Fibroblast of gingiva (primary cell): Measurements from ENCODE around the gene THUMPD2.
A peak's percentile ranks its signal among the peaks of the same experiment; 100 is the strongest.
"Not testable (repeated sequence)": the region's sequence is repeated elsewhere in the genome, so short reads cannot be mapped to it uniquely, and the experiment has no call there.

ENCODE experiments used
- DNase-seq: peaks from one replicate; pipeline ENCODE4 v3.0.0-alpha.2; 2011; ENCODE audit warnings: low read depth

The THUMPD2 gene

DNA sequence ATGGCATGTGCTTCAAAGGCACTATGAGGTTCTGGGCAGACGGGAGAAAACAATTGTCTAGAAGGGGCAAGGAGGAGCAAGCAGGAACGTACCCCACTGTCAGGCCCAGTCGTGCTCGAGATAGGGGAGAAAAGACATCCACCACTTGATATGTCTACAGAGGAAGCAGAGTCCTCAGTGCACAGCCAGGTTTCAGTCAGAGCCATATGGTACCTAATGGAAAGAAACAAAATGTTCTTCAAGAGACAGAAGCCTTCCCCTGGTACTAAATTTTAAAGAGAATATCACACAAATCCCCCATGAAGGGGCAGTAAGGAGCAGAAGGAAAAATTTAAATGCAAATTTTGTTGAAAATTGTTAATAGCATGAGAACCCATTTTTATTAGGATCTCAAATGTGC is 21.9 kb downstream of the THUMPD2 start:
- no peak for DNase-seq

DNA sequence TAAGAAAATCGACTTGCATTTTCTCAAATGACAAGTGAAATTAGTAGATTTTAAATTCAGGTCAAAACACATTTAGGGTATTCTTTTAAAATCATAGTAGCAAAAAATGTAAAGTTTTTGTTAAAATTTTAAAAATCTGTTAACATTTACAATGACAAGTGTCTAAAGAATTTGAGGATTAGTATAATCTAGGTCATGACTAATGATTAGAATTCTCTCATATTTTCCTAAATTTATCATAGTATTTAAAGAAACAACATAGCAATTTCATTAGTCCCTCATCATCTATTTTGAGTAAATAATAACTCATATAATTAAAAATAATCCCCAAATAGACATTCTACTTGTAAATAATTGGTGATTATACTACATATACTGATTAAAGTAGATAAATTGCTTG is 23.6 kb downstream of the THUMPD2 start:
- DNase-seq, result no peak

DNA sequence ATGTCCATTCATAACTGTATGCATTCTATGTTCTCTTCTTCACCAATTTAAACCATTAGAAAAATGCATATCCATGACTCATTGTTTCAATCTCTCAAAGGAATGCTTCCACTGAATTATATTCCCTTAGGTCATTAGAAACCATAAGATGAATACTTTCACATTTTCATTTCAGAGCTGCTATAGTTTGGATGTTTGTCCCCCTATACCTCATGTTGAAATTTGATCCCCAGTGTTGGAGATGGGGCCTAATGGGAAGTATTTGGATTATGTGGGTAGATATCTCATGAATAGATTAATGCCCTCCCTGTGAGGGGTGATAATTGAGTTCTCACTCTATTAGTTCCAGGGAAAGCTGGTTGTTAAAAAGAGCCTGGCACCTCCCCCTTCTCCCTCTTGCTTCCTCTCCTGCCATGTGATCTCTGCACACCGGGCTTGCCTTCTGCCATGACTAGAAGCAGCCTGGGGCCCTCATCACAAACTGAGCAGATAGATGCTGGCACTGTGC is 35.7 kb downstream of the THUMPD2 start:
- DNase-seq, result no peak

DNA sequence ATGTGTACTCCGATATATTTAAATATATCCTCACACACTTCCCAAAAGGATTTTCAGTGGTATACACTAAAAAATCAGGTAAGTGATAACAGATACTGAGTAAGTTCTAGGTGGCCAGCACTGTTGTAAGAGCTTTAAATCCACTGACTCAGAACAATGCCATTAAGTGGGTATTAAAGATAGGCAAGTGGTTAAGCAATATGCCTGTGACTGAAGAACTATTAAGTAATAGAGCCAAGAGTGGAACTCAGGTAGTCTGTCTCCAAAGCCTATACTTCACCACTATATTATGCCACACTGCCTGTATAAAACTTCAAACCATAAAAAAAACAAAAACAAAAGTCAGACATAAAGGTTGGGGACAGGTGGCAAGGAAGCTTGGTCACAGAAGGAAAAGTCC is 37.2 kb downstream of the THUMPD2 start:
- no peak for DNase-seq

DNA sequence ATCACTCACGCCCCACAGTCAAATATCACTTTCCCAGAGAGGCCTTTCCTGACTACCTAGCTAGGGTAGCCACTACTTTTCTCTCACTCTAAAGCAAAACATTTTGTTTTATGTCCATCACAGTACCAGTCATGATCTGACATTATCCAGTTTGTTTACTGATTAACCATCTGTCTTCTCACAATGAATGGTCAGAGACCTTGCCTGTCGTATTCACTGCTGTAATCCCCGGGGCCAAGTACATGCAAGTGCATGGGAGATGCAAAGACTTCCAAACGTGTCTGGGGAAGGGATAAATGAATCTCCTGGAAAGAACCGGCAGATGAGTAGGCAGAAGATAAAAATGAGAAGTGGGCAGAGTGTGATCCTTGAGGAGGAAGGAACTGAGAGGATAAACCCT is 39.7 kb downstream of the THUMPD2 start:
- no peak for DNase-seq

DNA sequence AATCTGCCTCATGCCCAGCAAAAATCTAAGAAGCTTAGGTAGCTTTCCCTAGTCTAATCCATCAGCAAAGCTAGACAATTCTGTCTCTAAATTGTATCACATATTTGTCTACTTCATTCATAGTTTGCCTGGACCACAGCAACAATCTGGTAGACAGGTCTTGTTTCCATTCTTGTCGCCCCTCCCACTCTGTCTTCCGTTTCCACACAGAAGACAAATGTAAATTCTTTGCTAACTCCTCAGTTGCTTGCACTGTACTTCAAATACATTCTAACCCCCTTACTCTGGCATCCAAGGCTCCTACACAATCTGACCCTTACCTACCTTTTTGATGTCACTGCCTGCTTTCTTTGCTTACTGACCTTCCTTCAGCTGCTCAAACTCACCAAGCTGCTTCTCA is 40.1 kb downstream of the THUMPD2 start:
- DNase-seq, result no peak

DNA sequence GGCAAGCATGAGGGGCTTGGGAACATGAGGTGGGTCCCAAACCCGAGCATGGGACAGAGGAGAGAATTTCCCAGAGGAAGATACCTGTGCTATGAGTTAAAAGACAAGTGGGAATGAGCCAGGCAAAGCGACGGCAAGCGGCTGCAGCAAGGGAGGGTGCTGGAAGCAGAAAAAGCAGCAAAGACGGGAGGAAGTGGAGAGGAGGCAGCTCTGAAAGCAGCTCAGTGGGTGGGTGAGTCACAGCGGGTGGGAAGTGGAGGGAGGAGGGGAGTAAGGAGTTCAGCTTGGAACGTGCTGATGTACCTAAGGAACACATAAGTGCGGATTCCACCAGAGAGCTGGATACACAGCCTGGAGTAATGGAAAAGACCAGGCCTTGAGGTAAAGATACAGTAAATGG is 41.4 kb downstream of the THUMPD2 start:
- DNase-seq, result peak; percentile 22

DNA sequence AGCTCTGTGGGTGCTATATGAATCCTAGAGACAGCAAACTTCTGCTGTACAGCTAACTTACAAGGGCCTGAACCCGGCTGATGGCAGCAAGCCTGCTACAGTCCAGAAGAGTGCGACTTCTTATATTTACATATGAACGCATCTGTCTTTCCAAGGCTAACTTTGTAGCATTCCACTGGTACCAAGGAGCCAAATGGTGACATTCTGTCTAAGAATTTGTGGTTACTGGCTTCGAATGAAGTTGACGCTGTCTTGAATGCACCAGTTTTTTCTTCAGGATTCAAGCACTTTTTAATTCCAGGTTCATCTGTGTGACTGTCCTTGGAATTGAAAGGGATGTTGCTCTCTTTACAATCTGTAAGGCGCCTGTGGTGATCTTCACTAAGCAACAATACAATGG is 42.4 kb downstream of the THUMPD2 start:
- DNase-seq, result peak; percentile 77

DNA sequence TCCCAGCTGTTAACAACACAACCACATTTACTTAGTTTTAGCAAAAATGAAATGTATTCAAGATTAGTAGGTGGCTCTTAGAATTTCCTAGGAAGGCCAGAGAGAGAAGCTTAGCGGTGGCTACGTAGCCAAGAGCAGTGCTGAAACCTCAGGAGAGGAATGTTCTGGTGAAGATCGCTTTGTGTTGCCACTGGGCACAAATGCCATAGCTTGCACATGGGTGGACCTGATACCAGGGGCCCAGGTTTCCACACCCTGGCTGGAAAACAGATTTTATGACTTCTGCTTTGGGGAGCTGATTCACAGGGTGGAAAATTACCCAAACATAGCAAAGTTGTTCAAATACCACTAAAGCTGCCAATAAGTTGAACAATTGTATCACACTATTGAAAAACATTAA is 43.4 kb downstream of the THUMPD2 start:
- DNase-seq, result no peak

DNA sequence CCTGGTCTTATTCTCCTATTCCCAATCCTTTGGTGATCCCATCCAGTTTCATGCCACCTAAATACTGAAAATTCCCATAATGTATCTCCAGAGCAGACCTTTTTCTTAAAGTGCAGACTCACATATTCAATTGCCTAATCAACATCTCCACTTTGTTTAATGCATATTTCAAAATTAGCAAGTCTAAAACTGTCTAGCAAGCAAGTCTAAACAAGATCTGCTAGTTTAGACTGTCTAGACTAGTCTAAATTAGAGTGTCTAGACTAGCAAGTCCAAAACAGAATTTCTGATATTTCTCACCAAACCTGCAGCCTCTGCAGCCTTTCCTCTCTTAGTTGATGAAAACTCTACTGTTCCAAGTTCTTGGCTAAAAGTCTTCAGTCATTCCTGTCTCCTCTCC is 44.6 kb downstream of the THUMPD2 start:
- no peak for DNase-seq

DNA sequence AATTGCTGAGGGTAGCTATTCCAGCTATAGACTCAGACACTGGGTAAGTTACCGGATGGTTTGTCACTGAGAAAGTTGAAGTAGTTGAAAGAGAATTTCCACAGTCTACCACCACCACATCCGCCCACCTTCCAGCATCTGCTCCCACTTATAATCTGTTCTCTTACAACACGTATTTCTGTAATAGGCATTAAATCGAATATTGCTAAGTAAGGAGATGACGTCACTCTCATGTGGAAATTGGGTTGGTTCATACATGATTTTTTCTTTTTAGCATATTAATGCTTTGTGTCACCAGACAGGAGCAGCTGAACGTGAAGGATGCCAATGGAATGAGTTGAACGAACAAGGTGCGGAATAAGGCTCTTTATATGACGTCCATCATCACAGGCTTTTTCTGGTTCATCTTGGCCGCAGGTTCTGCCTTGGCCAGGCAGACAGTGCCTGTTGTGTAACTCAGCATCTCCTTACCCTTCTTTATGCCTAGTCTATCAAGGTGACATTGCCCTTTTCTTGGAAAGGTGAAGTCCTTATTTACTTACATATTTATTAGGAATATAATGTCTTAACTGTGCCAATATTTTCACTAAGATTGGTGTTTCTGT is 45.9 kb downstream of the THUMPD2 start:
- peak; percentile 42 for DNase-seq

DNA sequence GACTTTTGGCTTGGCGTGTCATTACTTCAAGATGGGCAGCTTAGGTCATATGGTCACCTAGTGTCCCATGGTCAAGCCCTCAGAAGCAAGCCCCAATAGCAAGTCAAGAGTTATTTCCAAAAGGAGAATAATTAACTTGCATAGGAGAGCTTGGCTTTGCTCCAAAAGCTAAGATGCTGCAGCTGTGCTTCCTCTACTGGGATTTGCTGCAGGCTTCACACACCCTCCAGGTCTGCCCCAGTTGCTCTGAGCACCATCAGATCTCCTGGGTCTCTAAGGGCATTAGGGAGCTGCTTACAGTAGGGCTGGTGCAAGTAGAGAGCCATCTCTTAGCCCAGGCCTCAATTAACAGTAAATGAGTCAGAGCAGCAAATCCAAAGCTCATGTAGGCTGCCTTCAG is 46.6 kb downstream of the THUMPD2 start:
- no peak for DNase-seq

DNA sequence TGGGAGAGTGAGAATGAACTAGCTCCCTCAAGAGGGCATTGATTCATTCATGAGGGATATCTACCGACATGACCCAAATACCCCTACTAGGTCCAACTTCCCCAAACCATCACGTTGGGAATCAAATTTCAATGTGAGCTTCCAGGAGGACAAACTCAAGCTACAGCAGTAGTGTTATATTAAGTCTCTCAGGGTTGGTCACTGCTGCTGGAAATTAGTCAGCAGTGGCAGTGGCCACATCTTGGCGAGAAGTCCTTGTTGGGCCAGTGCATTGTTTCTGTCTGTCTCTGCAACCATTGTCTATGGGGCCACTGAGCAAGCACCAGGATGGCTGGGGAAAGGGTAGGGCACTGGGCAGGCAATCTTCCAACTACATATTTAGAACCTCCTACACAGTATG is 47.5 kb downstream of the THUMPD2 start:
- DNase-seq, result no peak

DNA sequence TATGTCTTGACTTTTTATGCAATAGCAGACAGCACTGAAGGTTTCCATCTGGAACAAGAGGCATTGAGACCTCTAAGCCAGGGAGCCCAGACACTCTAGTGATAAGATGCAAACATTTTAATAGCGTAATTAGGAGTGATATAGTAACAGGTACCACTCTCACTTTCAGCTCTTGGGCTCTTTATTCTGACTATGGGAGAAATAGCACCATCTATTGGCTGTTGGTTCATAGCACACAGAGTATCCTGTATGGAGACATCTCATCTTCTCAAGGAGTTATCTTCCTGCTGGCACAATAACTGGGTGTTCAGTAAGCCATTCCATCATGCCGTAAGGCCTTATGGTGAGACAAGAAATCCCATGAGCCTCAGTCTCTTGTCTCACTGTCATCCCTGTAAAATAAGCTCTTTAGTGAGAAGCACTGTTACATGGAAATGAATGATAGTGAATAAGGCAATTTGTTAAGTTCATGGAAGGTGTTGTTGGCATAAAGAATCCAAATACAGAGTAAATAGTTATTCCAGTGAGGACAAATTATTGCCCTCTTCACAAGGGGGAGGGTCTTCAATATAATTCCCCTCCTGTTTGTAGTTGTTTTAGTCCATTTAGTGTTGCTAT is 48.3 kb downstream of the THUMPD2 start:
- DNase-seq, result no peak

DNA sequence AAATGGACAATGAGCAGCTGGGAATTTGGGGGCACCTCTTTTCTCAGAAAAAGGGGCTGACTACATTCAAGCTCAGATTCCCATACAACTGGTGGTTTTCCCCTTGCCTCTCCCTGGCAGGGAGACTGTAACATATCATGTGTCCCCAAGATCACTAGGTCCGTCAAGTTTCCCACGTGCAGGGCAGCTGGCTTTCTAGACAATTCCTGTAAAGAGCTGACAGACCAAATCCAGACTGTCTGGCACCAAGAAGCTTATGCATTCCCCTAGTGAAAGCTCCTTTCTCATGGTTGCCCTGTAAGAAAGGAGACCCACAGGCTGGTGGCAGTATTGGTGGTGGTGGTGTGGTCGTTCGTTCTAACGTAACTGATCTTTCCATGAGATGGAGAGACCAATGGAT is 48.8 kb downstream of the THUMPD2 start:
- DNase-seq, result no peak

DNA sequence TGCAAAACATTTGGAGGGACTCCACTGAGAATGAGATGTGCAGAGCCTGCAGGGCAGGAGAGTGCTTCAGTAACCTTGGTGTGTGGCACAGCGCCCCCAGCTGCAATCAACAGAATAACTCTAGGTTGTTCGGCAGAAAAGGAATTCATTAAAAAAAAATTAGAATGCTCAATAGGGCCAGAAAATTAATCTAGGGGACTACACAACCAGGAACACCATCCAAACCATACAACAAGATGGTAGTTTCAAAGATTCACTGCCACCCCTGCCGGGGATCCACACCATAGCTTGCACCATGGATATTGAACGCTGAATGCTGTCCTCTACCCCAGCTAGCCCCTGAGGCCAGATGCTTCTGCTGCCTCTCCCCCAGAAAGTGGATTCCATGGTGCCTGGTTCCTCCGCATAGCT is 50.1 kb downstream of the THUMPD2 start:
- peak; percentile 20 for DNase-seq

DNA sequence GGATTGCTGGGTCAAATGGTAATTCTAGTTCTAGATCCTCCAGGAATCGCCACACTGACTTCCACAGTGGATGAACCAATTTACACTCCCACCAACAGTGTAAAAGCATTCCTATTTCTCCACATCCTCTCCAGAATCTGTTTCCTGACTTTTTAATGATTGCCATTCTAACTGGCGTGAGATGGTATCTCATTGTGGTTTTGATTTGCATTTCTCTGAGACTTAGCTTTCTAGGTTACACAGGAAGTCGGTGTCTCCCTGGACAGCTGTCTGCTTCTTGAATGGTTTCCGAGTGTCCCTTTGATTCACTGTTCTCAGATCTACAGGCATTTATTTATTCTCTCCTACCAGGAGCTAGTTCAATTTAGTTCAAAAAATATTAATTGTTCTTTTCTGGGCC is 51.0 kb downstream of the THUMPD2 start:
- DNase-seq, result not testable (repeated sequence)

DNA sequence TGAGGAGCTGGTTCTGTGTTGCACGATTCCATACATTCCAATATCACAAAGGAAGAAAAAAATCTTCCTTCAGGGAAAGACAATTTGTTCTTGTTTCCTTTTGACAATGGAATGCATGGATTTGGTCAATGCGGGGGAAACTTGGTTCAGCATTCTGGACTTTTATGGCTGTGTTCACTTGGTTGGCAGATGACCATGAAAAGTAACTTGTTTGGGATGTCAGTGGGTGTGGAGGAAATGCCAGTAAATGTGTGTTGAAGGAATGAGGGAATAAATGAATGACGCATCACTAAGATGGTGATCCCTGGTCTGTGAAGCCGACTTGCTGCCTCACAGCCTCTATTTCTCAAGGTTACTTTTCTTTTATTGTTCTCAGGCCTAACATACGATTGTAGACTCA is 53.7 kb downstream of the THUMPD2 start:
- DNase-seq, result no peak

DNA sequence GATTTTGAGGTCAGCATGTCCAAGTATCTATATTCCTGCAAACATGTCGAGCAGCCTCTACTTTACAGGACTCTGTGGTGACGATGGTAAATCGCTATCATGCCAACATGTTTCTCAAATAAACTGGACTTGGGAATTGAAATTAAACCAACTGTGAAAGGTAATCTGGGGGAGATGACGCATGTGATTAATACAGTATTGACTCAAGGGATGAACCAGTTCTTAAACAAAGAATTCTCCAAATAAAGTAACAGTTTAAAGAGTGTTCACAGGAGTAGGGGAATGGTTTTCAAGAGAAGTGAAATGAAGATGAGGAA is 54.3 kb downstream of the THUMPD2 start:
- DNase-seq, result peak; percentile 44

DNA sequence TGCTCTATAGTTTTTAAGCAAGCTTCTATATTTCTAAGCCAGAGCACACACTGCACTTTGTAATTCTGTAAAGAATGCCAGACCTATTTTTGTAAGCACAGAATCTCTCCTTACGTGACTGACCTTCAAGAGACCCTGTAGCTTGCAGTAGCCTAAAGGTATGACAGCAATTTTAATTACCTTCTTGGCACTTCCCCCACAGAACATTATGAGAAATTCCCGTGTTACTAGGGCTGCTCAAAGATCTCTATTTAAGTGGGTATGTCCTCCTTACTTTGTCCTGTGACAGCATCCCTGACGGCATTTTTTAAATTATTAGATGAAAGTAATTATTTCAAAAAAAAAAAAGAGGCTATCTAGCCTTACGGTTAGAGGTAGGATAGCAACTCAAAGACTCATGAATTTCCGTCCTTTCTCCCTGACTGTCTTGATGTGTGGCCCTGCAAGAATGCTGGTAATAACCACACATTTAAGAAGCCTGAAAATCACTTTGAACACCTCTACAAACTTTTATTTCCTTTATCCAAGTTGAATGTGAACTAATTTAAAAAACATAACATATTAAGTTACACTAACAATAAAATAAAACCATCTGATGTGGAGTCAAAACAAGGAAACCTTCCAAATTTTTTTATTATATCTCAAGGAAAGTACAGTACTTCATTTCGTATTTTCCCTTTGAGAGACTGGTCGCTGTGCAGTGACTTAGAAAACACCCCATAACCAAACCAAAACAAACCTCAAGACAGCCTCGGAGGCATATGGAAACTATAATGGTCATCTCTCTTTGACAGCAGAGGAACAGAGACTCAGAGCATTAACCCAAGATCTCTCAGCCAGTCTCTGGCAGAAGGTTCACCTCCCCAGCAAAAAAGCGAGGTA is 54.9 kb downstream of the THUMPD2 start:
- DNase-seq, result no peak

DNA sequence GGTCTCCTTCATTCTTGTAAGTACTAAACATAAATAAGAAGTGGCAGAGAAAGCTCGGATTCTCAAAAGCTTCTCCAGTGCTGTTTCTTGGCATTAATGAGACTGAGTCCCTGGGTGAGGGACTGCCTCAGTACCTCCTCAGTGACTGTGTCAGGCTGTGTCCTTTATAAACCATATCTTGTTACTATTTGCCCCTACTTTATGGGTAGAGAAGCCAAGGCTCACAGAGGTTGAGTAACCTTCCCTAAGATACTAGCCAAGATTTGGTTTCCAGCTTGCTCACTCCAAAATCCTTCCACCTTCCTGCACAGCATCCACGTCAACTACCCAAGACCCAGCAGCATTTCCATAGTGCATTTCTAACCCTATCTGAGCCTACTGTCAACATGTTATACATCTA is 55.6 kb downstream of the THUMPD2 start:
- no peak for DNase-seq

DNA sequence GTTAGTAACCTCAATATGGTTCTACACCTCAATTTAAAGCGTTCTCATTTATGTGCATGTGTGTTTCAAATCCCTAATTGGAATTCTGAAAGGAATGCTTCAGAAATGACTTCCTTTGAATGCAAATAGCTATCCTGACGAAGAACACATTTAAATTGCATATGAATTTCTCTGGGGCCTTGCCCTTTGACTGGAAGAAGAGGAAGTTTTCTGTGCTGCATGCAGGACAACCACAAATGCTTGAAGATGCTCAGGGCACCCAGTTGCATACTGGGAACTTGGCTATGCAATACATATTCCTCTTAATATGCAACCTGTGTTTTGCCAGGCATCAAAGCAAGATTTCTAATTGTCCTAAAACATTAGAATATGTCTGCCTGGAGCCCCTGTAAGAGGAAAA is 58.1 kb downstream of the THUMPD2 start:
- DNase-seq, result no peak

DNA sequence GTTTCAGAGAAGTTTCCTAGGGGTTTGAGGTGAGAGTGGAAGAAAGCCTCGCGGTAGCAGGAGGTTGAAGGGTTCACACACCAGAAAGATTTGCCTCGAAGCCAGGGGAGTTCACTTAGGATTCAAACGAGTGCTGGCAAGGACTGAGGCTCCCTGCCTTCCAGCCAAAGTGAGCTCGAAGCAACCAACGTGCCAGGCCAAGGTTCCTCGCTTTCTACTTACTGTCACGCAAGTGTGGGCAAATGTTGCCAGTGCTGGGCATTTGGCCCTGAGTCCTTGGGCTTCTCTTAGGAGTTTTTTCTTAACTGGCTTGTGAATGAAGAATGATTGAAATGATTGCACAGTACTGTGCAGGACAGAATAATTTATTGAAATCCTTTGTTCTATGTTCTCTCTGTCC is 59.7 kb downstream of the THUMPD2 start:
- DNase-seq, result peak; percentile 10
